ENCODE measurements around the gene TSHZ2.

GRCh38 chr20:53434662-53435061 lies 462.5 kb downstream of the TSHZ2 start:
- TF ChIP-seq, protein P1, sequence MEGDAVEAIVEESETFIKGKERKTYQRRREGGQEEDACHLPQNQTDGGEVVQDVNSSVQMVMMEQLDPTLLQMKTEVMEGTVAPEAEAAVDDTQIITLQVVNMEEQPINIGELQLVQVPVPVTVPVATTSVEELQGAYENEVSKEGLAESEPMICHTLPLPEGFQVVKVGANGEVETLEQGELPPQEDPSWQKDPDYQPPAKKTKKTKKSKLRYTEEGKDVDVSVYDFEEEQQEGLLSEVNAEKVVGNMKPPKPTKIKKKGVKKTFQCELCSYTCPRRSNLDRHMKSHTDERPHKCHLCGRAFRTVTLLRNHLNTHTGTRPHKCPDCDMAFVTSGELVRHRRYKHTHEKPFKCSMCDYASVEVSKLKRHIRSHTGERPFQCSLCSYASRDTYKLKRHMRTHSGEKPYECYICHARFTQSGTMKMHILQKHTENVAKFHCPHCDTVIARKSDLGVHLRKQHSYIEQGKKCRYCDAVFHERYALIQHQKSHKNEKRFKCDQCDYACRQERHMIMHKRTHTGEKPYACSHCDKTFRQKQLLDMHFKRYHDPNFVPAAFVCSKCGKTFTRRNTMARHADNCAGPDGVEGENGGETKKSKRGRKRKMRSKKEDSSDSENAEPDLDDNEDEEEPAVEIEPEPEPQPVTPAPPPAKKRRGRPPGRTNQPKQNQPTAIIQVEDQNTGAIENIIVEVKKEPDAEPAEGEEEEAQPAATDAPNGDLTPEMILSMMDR (IDR thresholded peaks at IDR 0.05), result no peak
- TF ChIP-seq ZFX (IDR thresholded peaks at IDR 0.05; ENCODE audit: borderline replicate concordance), result no peak
